Esophagus muscularis mucosa (tissue), 4 donors: ENCODE results near the gene TTYH3. TPM values are rescaled to one million over a fixed set of nuclear protein-coding genes. Genes with fewer than 3 reads are reported as not detected.
"Not testable (repeated sequence)": the region's sequence is repeated elsewhere in the genome, so short reads cannot be mapped to it uniquely, and the experiment has no call there.

Source experiments
- DNase-seq: peaks from one replicate; pipeline ENCODE4 v3.0.0-alpha.2; 2017; ENCODE audit errors: extremely low spot score
- H3K27ac ChIP-seq, 4 donors: fragments of 200-600 bp; sonication (generic); replicated peaks in 1 of 4; 1 replicate in 3 of 4; 2 replicates in 1 of 4; pipeline ENCODE4 v1.5.1; 2016 to 2019; ENCODE audit warnings: mild to moderate bottlenecking in 1 of 4
- H3K27me3 ChIP-seq, 4 donors: fragments of 200-600 bp; sonication (generic); one replicate each; pipeline versions ENCODE4 v1.5.1 to v1.6.0; 2016 to 2019
- H3K36me3 ChIP-seq, 4 donors: fragments of 200-600 bp; sonication (generic); one replicate each; pipeline ENCODE4 v1.5.1; 2016 to 2019
- H3K4me1 ChIP-seq, 4 donors: fragments of 200-600 bp; sonication (generic); one replicate each; pipeline ENCODE4 v1.5.1; 2016 to 2019
- H3K4me3 ChIP-seq, 4 donors: fragments of 200-600 bp; sonication (generic); 1 replicate in 2 of 4; 2 replicates in 2 of 4; pipeline ENCODE4 v1.5.1; 2016 to 2019; ENCODE audit warnings: mild to moderate bottlenecking in 4 of 4, moderate library complexity in 1 of 4
- H3K9me3 ChIP-seq, 4 donors: fragments of 200-600 bp; sonication (generic); 1 replicate in 3 of 4; 2 replicates in 1 of 4; pipeline ENCODE4 v1.5.1; 2016 to 2019
- EP300 ChIP-seq: sonication (generic); formaldehyde crosslinking; IDR thresholded peaks from one replicate; pipeline ENCODE4 v1.6.1; 2017; ENCODE audit warnings: antibody characterized with exemption
- POLR2A ChIP-seq: fragments of 450-650 bp; IDR thresholded peaks from one replicate; pipeline ENCODE4 v1.6.1; 2017; ENCODE audit warnings: antibody characterized with exemption, moderate library complexity, mild to moderate bottlenecking, low read depth
- POLR2AphosphoS5 ChIP-seq, 2 donors: sonication (generic); formaldehyde crosslinking; IDR thresholded peaks; one replicate each; pipeline ENCODE4 v1.6.1; 2017; ENCODE audit warnings: antibody characterized with exemption in 2 of 2
- WGBS: methylation state at CpG from one replicate; pipeline ENCODE4 v1.1.5; 2018; 5-methylcytosine and 5-hydroxymethylcytosine counted together
- intact Hi-C: fragments of 100-400 bp; cut with DNase I; formaldehyde crosslinking; loops from one replicate; pipeline ENCODE4 v1.15.1; 2023
- total RNA-seq, 4 donors: library from RNA; depleted of rRNA; stranded (reverse); fragments of >200 nt; gene quantifications; one replicate each; pipeline versions ENCODE4 v1.1.0 to v1.2.1, GENCODE V29; 2016
- TF ChIP-seq, protein P1 (sequence below), 3 experiments: fragments of 200-600 bp in 2 of 3; fragments of 450-650 bp in 1 of 3; sonication (generic) in 2 of 3; IDR thresholded peaks; one replicate each; pipeline ENCODE4 v1.5.1; 2017 to 2019; ENCODE audit warnings: antibody characterized with exemption in 3 of 3, mild to moderate bottlenecking in 2 of 3, moderate library complexity in 1 of 3

Gene TTYH3
- total RNA-seq, 4 donors from 2014 or later = 17.4 to 25.7 (median 20.2) TPM

DNA sequence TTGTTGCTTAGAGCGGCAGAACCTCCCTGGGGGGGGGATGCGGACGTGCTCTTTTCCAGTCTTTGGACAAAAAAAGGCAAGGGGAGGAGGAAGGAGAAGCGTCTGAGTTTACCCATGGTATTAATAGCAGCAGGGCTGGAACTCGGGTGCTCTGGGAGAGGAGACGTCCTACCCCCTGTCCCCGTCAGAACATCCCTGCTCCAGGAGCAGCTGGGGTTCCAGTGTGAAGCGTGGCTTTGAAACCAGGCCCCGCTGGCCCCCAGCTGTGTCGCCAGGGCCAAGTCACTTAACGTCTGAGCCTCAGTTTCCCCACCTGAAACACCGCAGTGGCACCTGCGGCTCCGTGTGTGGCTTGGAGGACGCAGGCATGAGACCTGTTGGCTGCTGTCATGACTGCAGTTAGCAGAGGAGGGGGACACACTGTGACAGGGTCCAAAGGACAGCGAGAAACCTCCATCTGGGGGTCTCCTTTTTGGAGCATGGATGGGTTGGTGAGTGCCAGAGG, 57.6 kb downstream of the TTYH3 start:
- intact Hi-C loops = loop anchor here (10.0 kb wide), 1 partner anchor 235 kb away; no protein-coding TSS in a partner anchor
- Histone ChIP-seq H3K36me3 (no peaks in the 10 kb centered on the region), H3K4me1 (peaks cover 11 to 22% (median 20%) of the 10 kb centered on the region in 4 donors), H3K27ac (no peak overlapping the region), H3K4me3 (no peak overlapping the region), H3K9me3 (no peaks in the 10 kb centered on the region), H3K27me3 (peaks cover 0 to 59% (median 25%) of the 10 kb centered on the region in 4 donors)
- 71% methylated on average over 10 of the region's 16 CpGs for WGBS
- DNase-seq = no peak
- TF ChIP-seq, protein P1, sequence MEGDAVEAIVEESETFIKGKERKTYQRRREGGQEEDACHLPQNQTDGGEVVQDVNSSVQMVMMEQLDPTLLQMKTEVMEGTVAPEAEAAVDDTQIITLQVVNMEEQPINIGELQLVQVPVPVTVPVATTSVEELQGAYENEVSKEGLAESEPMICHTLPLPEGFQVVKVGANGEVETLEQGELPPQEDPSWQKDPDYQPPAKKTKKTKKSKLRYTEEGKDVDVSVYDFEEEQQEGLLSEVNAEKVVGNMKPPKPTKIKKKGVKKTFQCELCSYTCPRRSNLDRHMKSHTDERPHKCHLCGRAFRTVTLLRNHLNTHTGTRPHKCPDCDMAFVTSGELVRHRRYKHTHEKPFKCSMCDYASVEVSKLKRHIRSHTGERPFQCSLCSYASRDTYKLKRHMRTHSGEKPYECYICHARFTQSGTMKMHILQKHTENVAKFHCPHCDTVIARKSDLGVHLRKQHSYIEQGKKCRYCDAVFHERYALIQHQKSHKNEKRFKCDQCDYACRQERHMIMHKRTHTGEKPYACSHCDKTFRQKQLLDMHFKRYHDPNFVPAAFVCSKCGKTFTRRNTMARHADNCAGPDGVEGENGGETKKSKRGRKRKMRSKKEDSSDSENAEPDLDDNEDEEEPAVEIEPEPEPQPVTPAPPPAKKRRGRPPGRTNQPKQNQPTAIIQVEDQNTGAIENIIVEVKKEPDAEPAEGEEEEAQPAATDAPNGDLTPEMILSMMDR (IDR thresholded peaks at IDR 0.05) = no peak
- TF ChIP-seq EP300 (no peak), POLR2AphosphoS5 (IDR thresholded peaks at IDR 0.05) (no peak), POLR2A (no peak)

DNA sequence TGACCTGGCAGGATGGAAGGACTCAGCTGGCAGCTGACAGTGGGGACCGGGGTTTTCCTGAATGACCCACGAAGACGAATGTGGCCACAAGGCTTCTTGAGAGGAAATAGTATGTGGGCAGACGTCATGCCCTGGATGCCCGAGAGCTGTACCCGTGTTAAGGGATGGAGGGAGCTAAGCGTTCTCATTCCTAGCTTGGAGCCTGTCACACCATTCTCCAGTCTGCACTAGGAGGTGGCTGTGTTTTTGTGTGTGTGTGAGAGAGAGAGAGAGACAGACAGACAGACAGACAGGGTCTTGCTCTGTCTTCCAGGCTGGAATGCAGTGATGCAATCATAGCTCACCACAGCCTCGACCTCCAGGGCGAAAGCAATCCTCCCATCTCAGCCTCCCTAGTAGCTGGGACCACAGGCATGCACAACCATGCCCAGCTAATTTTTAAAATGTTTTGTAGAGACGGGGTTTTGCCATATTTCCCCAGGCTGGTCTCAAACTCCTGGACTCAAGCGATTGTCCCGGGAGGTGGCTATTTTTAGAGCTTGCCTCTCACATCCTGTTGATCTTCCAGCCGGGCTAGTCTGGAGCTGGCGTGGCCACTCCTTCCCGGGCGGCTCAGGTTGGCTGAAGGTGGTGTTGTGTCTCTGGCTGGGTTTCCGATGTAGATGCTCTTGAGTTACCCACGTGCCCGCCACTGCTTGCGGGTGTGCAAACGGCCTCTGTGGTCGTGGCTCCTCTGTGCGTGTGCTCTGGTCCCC, 58.3 kb downstream of the TTYH3 start:
- H3K4me1 ChIP-seq = peaks cover 11 to 22% (median 20%) of the 10 kb centered on the region in 4 donors
- H3K9me3 ChIP-seq = no peaks in the 10 kb centered on the region
- no peaks in the 10 kb centered on the region for H3K36me3 ChIP-seq
- no peak overlapping the region for H3K27ac ChIP-seq
- H3K4me3 ChIP-seq = no peak overlapping the region
- H3K27me3 ChIP-seq = peaks cover 0 to 52% (median 25%) of the 10 kb centered on the region in 4 donors
- TF ChIP-seq, protein P1 (IDR thresholded peaks at IDR 0.05) = no peak
- TF ChIP-seq EP300 = no peak
- TF ChIP-seq POLR2A = no peak
- TF ChIP-seq POLR2AphosphoS5 (IDR thresholded peaks at IDR 0.05) = no peak
- intact Hi-C loops = loop anchor here (10.0 kb wide), 1 partner anchor 235 kb away; no protein-coding TSS in a partner anchor
- DNase-seq = no peak
- WGBS = 73% methylated on average over 20 of the region's 23 CpGs

DNA sequence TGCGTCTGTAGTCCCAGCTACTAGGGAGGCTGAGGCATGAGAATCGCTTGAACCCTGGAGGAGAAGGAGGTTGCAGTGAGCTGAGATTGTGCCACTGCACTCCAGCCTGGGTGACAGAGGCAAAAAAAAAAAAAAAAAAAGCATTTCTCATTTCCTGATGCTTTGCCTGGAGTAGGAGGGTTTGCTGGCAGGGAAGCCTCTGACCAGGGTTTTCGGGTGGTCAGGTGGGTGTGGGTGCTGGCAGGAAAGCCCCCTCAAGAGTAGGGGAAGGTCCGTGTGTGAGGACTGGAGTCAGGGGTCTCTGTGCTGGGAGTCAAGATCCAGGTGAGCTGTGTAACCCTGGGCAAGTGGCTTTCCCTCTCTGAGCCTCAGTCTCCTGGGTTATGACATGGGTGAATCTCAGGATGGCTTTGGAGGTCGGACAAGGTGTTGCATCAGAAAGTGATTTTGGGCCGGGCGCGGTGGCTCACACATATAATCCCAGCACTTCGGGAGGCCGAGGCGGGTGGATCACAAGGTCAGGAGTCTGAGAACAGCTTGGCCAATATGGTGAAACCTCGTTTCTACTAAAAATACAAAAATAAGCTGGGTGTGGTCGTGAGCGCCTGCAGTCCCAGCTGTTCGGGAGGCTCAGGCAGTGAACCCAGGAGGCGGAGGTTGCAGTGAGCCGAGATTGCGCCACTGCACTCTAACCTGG, 59.4 kb downstream of the TTYH3 start:
- Histone ChIP-seq H3K4me3 (no peak overlapping the region), H3K27me3 (peaks cover 0 to 42% (median 24%) of the 10 kb centered on the region in 4 donors), H3K36me3 (no peaks in the 10 kb centered on the region), H3K9me3 (no peaks in the 10 kb centered on the region), H3K27ac (no peak overlapping the region), H3K4me1 (peaks cover 11 to 22% (median 20%) of the 10 kb centered on the region in 4 donors)
- DNase-seq = no peak
- WGBS = 84% methylated on average over 18 of the region's 18 CpGs
- no peak for TF ChIP-seq EP300
- TF ChIP-seq, protein P1 (IDR thresholded peaks at IDR 0.05) = no peak
- no peak for TF ChIP-seq POLR2AphosphoS5 (IDR thresholded peaks at IDR 0.05)
- no peak for TF ChIP-seq POLR2A
- intact Hi-C loops = no loop called here

DNA sequence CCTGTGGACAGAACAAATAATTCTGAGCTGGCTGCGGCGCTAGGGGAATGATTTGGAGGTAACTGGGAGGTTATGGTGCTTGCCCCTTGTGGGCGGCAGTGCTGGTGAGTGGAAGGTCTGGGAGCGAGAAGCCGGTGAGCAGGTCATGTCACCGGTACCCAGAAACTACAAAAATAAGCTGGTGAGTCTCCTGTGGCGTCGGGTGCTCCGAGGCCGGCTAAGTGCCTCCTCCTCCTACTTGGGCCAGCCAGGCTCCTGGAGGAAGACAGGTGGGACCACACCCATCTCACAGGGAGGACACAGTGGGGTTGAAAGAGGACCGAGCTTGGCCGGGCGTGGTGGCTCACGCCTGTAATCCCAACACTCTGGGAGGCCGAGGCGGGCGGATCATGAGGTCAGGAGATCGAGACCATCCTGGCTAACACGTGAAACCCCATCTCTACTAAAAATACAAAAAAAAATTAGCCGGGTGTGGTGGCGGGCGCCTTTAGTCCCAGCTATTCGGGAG, 60.2 kb downstream of the TTYH3 start:
- DNase-seq, H3K9me3 ChIP-seq, intact Hi-C loops, H3K36me3 ChIP-seq, H3K4me3 ChIP-seq, H3K27ac ChIP-seq: not testable (repeated sequence)
- 94% methylated on average over 23 of the region's 23 CpGs for WGBS
- H3K4me1 ChIP-seq = peaks cover 11 to 22% (median 20%) of the 10 kb centered on the region in 4 donors
- H3K27me3 ChIP-seq = peaks cover 0 to 33% (median 20%) of the 10 kb centered on the region in 4 donors

DNA sequence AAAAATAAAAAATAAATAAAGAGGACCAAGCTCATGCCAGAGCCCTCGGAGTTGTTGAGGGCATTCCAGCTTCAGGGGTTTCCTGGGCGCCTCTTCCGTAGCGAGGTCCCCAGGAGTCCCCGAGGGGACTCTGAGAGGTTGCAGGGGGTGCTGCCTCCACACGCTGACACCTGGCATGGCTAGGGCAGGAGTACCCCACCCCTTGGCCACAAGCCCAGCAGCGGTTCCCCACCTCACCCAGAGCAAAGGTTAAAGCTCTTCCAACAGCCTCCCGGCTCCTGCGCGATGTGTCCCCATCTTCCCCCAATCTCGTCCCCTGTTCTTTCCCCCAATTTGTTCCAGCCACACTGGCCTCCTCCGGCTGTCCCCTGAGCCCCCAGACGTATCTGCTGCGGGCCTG, 60.8 kb downstream of the TTYH3 start:
- no peaks in the 10 kb centered on the region for H3K36me3 ChIP-seq
- DNase-seq = no peak
- no peak overlapping the region for H3K4me3 ChIP-seq
- intact Hi-C loops = no loop called here
- no peak for TF ChIP-seq POLR2AphosphoS5 (IDR thresholded peaks at IDR 0.05)
- TF ChIP-seq, protein P1 (IDR thresholded peaks at IDR 0.05) = no peak
- no peak overlapping the region for H3K27ac ChIP-seq
- H3K9me3 ChIP-seq = no peaks in the 10 kb centered on the region
- peaks cover 9 to 18% (median 14%) of the 10 kb centered on the region in 4 donors for H3K4me1 ChIP-seq
- 86% methylated on average over 13 of the region's 14 CpGs for WGBS
- peaks cover 0 to 28% (median 14%) of the 10 kb centered on the region in 4 donors for H3K27me3 ChIP-seq

DNA sequence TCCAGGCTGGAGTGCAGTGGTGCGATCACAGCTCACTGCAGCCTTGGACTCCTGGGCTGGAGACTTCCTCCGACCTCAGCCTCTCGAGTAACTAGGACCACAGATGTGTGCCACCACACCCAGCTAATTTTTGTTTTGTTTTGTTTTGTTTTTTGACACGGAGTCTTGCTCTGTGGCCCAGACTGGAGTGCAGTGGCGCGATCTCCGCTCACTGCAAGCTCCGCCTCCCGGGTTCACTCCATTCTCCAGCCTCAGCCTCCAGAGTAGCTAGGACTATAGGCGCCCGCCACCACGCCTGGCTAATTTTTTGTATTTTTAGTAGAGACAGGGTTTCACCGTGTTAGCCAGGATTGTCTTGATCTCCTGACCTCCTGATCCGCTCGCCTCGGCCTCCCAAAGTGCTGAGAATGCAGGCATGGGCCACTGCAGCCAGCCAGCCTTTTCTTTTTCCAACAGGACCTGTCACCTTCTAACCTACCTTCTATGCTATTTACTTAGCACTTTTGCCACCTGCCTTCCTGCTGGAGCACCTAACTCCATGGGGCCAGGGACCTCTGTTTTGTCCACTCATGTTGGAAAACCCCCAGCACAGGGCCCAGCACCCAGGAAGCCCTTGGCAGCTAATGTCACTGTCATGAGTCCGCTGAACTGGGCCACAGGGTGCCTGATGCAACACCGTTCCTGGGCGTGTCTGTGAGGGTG, 61.8 kb downstream of the TTYH3 start:
- peaks cover 0 to 17% (median 5%) of the 10 kb centered on the region in 4 donors for H3K27me3 ChIP-seq
- H3K4me1 ChIP-seq, intact Hi-C loops, H3K27ac ChIP-seq, H3K4me3 ChIP-seq, DNase-seq, H3K36me3 ChIP-seq, H3K9me3 ChIP-seq: not testable (repeated sequence)
- WGBS = 90% methylated on average over 18 of the region's 19 CpGs

DNA sequence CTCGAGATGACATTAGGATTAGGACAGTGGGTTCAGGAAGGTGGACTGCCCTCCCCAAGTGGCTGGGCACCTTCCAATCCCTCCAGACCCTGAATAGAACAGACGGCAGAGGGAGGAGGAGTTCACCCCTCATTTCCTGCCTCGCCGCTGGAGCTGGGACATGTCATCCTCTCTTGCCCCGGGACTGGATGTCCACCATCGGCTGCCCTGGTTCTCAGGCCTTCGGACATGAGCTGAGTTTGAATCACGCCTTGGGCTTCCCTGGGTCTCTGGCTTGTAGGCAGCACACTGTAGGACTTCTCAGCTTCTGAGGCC, 62.3 kb downstream of the TTYH3 start:
- H3K36me3 ChIP-seq, H3K4me1 ChIP-seq, H3K4me3 ChIP-seq, H3K27ac ChIP-seq, H3K9me3 ChIP-seq, intact Hi-C loops, DNase-seq: not testable (repeated sequence)
- peaks cover 0 to 12% (median 1%) of the 10 kb centered on the region in 4 donors for H3K27me3 ChIP-seq
- 63% methylated on average over 7 of the region's 8 CpGs for WGBS
